Heart left ventricle (tissue), 13 donors: ENCODE results near the gene CNTLN.
"Not testable (repeated sequence)": the region's sequence is repeated elsewhere in the genome, so short reads cannot be mapped to it uniquely, and the experiment has no call there.

Experiments
- POLR2A ChIP-seq, 2 donors: fragments of 450-650 bp; IDR thresholded peaks; one replicate each; pipeline ENCODE4 v1.6.1; 2017; ENCODE audit warnings: antibody characterized with exemption in 2 of 2, mild to moderate bottlenecking in 2 of 2, moderate library complexity in 2 of 2
- TF ChIP-seq, protein P1 (sequence below), 12 donors: fragments of 200-600 bp; sonication (generic) in 4 of 12; IDR thresholded peaks; one replicate each; pipeline versions ENCODE4 v1.5.0 to v1.8.0; 2018 to 2022; ENCODE audit warnings: antibody characterized with exemption in 12 of 12, mild to moderate bottlenecking in 5 of 12
- donor health status: ischemic (EF 13 %, LVEDD 7.1; RV severe dilation, severe dysfunction).
- donor health status: DM: no; HTN: yes; CAD: no.
- donor health status: DM: no; HTN: no; CAD: no.
- donor health status: ischemic (EF 25% LVEDD 6.9; RV normal size, moderate dysfunction).
- donor health status: ischemic (EF 25% LVEDD 5.7; RV mildly dilated, moderate dysfunction).
- donor health status: ischemic (EF 35%, LVEDD 5.7; RV mildly dilated, moderate dysfunction).
- donor health status: nonischemic (EF 11% LVEDD 7.7; RV severe dilation, severe dysfunction).
- donor health status: DM: yes; HTN: yes; CAD: no.
- donor health status: PGD.
- donor health status: ischemic (EF 29% LVEDD 5.4; RV normal size, mild dysfunction).
- donor health status: nonischemic (EF 23%, LVEDD 6.1; RV moderate dilation, normal function).

DNA sequence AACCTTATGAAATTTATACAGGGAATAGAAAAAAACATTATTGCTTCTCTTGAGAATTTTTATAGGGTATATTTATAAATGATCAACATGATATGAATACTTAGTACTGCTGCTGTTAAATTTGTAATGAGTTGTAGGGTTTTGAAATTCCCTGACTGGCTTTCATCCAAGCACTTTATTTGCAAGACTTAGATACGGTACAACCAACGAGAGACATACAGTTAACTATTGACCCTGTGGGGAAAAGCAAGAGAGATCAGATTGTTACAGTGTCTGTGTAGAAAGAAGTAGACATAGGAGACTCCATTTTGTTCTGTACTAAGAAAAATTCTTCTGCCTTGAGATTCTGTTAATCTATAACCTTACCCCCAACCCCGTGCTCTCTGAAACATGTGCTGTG lies 310.3 kb downstream of the CNTLN start:
- TF ChIP-seq, protein P1, sequence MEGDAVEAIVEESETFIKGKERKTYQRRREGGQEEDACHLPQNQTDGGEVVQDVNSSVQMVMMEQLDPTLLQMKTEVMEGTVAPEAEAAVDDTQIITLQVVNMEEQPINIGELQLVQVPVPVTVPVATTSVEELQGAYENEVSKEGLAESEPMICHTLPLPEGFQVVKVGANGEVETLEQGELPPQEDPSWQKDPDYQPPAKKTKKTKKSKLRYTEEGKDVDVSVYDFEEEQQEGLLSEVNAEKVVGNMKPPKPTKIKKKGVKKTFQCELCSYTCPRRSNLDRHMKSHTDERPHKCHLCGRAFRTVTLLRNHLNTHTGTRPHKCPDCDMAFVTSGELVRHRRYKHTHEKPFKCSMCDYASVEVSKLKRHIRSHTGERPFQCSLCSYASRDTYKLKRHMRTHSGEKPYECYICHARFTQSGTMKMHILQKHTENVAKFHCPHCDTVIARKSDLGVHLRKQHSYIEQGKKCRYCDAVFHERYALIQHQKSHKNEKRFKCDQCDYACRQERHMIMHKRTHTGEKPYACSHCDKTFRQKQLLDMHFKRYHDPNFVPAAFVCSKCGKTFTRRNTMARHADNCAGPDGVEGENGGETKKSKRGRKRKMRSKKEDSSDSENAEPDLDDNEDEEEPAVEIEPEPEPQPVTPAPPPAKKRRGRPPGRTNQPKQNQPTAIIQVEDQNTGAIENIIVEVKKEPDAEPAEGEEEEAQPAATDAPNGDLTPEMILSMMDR (IDR thresholded peaks at IDR 0.05): not testable (repeated sequence)
- TF ChIP-seq POLR2A (IDR thresholded peaks at IDR 0.05): not testable (repeated sequence)
